NB4 (cell line): ENCODE data around the gene HACD3.

ENCODE experiments used
- POLR2A ChIP-seq: IDR thresholded peaks from 2 replicates; pipeline ENCODE4 v1.6.1; 2011; ENCODE audit warnings: mild to moderate bottlenecking; ENCODE audit not compliant: insufficient read length; ENCODE audit errors: extremely low read depth
- TF ChIP-seq, protein P1 (sequence below): IDR thresholded peaks from one replicate; pipeline ENCODE4 v1.5.1; 2012; ENCODE audit warnings: low read depth, low read length

- TF ChIP-seq, protein P1, sequence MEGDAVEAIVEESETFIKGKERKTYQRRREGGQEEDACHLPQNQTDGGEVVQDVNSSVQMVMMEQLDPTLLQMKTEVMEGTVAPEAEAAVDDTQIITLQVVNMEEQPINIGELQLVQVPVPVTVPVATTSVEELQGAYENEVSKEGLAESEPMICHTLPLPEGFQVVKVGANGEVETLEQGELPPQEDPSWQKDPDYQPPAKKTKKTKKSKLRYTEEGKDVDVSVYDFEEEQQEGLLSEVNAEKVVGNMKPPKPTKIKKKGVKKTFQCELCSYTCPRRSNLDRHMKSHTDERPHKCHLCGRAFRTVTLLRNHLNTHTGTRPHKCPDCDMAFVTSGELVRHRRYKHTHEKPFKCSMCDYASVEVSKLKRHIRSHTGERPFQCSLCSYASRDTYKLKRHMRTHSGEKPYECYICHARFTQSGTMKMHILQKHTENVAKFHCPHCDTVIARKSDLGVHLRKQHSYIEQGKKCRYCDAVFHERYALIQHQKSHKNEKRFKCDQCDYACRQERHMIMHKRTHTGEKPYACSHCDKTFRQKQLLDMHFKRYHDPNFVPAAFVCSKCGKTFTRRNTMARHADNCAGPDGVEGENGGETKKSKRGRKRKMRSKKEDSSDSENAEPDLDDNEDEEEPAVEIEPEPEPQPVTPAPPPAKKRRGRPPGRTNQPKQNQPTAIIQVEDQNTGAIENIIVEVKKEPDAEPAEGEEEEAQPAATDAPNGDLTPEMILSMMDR: no peak
- TF ChIP-seq POLR2A: no peak
Measured at GRCh38 chr15:65612616-65612946, 82.3 kb downstream of the HACD3 start.
